Lower leg skin (tissue), 3 donors: ENCODE results near the gene RIMS1.

Source experiments
- CTCF ChIP-seq, 3 donors: fragments of 450-650 bp; IDR thresholded peaks; one replicate each; pipeline ENCODE4 v1.5.1; 2016; ENCODE audit warnings: antibody characterized with exemption in 3 of 3, mild to moderate bottlenecking in 3 of 3, moderate library complexity in 2 of 3
- POLR2A ChIP-seq, 2 donors: fragments of 450-650 bp; IDR thresholded peaks; one replicate each; pipeline ENCODE4 v1.6.1; 2016 to 2017; ENCODE audit warnings: antibody characterized with exemption in 2 of 2, mild to moderate bottlenecking in 1 of 2, moderate library complexity in 1 of 2

- TF ChIP-seq POLR2A (IDR thresholded peaks at IDR 0.05), result no peak
- no peak for TF ChIP-seq CTCF (IDR thresholded peaks at IDR 0.05)
Observed at GRCh38 chr6:72363844-72364740, 477.7 kb downstream of the RIMS1 start.
